ENCODE data around the gene RASL11B. TPM values are rescaled to one million over a fixed set of nuclear protein-coding genes. Genes with fewer than 3 reads are reported as not detected.

The RASL11B gene
- total RNA-seq, 1 experiment from 2014 or later = 30.0 TPM

DNA sequence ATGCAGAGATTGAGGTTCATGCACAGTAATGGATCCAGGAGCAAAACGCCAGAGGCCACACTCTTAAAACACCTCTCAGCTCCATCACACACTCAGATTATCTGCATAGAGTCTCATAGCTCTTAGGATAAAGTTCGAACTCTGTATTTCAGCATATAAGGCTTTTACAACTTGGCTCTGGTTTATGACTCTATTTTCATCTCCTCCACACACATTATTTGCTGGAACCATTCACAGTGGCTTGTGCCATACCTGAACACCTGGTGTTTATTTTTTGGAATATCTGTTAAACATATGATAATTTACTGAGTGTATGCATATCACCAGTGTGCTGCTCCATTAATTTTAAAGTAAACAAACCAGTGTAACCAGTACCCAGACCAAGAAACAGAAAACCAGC lies 27.2 kb downstream of the RASL11B start:
- no peak overlapping the region for H4K8ac ChIP-seq (replicated peaks; ENCODE audit: insufficient read length, low read depth, low read length)
- H2AFZ ChIP-seq (ENCODE audit: low read length) = no peak overlapping the region
- H3K9ac ChIP-seq (ENCODE audit: extremely low read depth, insufficient read length, low read length) = no peak overlapping the region
- H2BK12ac ChIP-seq (ENCODE audit: insufficient read length, low read depth, low read length) = no peak overlapping the region
- Mint-ChIP-seq H3K36me3 (ENCODE audit: insufficient read depth in 1 of 3, low read depth in 3 of 3) (peaks cover 3 to 10% (median 3%) of the 10 kb centered on the region in 3 experiments; a peak in 4 of 7 replicates), H3K9me3 (peaks cover 0 to 8% of the 10 kb centered on the region in 2 experiments; a peak in 3 of 5 replicates), H3K27me3 (ENCODE audit: low read depth) (no peaks in the 10 kb centered on the region; the same call in 1 of the 2 replicates), H3K27ac (no peak overlapping the region), H3K4me1 (peaks cover 9 to 23% of the 10 kb centered on the region in 2 experiments), H3K4me3 (no peak overlapping the region)
- H2AK5ac ChIP-seq (ENCODE audit: insufficient read length, low read length) = no peak overlapping the region
- H4K20me1 ChIP-seq (ENCODE audit: control insufficient read depth, insufficient read depth, insufficient read length) = no peaks in the 10 kb centered on the region
- no peaks in the 10 kb centered on the region for H3K27me3 ChIP-seq (ENCODE audit: insufficient read depth, low read length)
- H3K23ac ChIP-seq (ENCODE audit: insufficient read length, low read depth, low read length) = no peak overlapping the region
- no CpG with 5 or more reads among the region's 2 CpGs for WGBS (ENCODE audit: extremely low coverage, insufficient read length, low lambda C conversion rate)
- H4K91ac ChIP-seq (ENCODE audit: insufficient read length, low read depth, low read length) = no peak overlapping the region
- H4K5ac ChIP-seq (ENCODE audit: insufficient read length, low read depth, low read length) = no peak overlapping the region
- no peak overlapping the region for H2BK15ac ChIP-seq (ENCODE audit: low read depth, low read length)
- no peaks in the 10 kb centered on the region for H3K23me2 ChIP-seq (ENCODE audit: insufficient read length, low read depth, low read length, poor library complexity, severe bottlenecking)
- H2BK5ac ChIP-seq (ENCODE audit: insufficient read length, low read length) = no peak overlapping the region
- no peak overlapping the region for H3K56ac ChIP-seq (ENCODE audit: insufficient read length, low read depth, low read length)
- no peak overlapping the region for H3K27ac ChIP-seq (ENCODE audit: insufficient read length, low read depth, low read length)
- TF ChIP-seq, protein P1, sequence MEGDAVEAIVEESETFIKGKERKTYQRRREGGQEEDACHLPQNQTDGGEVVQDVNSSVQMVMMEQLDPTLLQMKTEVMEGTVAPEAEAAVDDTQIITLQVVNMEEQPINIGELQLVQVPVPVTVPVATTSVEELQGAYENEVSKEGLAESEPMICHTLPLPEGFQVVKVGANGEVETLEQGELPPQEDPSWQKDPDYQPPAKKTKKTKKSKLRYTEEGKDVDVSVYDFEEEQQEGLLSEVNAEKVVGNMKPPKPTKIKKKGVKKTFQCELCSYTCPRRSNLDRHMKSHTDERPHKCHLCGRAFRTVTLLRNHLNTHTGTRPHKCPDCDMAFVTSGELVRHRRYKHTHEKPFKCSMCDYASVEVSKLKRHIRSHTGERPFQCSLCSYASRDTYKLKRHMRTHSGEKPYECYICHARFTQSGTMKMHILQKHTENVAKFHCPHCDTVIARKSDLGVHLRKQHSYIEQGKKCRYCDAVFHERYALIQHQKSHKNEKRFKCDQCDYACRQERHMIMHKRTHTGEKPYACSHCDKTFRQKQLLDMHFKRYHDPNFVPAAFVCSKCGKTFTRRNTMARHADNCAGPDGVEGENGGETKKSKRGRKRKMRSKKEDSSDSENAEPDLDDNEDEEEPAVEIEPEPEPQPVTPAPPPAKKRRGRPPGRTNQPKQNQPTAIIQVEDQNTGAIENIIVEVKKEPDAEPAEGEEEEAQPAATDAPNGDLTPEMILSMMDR (conservative IDR thresholded peaks at IDR 0.05) = no peak
- no peak overlapping the region for H3K4me2 ChIP-seq (ENCODE audit: insufficient read depth, insufficient read length, low read length)
- no peak for DNase-seq
- H3K4ac ChIP-seq (ENCODE audit: low read depth, low read length) = no peak overlapping the region
- H2BK120ac ChIP-seq (ENCODE audit: low read depth, low read length, poor library complexity, severe bottlenecking) = no peak overlapping the region
- no peak overlapping the region for H3K18ac ChIP-seq (ENCODE audit: insufficient read length, low read depth, low read length)
- H3T11ph ChIP-seq (ENCODE audit: low read length) = no peak overlapping the region
- no peak overlapping the region for H3K14ac ChIP-seq (ENCODE audit: insufficient read depth, low read length)
- H3K79me2 ChIP-seq (ENCODE audit: insufficient read depth, low read length) = no peaks in the 10 kb centered on the region
- H3K9me3 ChIP-seq (ENCODE audit: control insufficient read depth, low read depth, low read length) = no peaks in the 10 kb centered on the region
- no peak overlapping the region for H2BK20ac ChIP-seq (ENCODE audit: low read depth, low read length, poor library complexity, severe bottlenecking)
- H3K4me1 ChIP-seq (ENCODE audit: insufficient read depth, low read length) = no peaks in the 10 kb centered on the region
- H3K79me1 ChIP-seq (ENCODE audit: insufficient read depth, low read depth, low read length, poor library complexity, severe bottlenecking) = no peaks in the 10 kb centered on the region

All from H9 (cell line).